ENCODE measurements around the gene P2RX7. TPM values are rescaled to one million over a fixed set of nuclear protein-coding genes. Genes with fewer than 3 reads are reported as not detected.
"Not testable (repeated sequence)": the region's sequence is repeated elsewhere in the genome, so short reads cannot be mapped to it uniquely, and the experiment has no call there.

Gene P2RX7
- polyA plus RNA-seq, 3 donors, result 12.3 to 66.3 (median 20.5) TPM

- Mint-ChIP-seq H3K27ac (peak overlapping the region in 5 of 7 donors; percentile 3 to 88 (median 35)), H3K36me3 (peaks cover 78 to 83% of the 10 kb centered on the region in 2 donors), H3K27me3 (ENCODE audit: low read depth in 3 of 3) (peaks cover 0 to 3% (median 0%) of the 10 kb centered on the region in 3 donors), H3K4me3 (no peak overlapping the region), H3K9me3 (peaks cover 6 to 16% (median 10%) of the 10 kb centered on the region in 7 donors), H3K4me1 (peaks cover 20% of the 10 kb centered on the region)
- H3K27ac ChIP-seq (ENCODE audit: low read depth in 1 of 2, low read length in 2 of 2), result peak overlapping the region in 1 of 2 donors; percentile 82
- peaks cover 66 to 88% of the 10 kb centered on the region in 2 donors for H3K36me3 ChIP-seq (replicated peaks in 1 of 2; ENCODE audit: control insufficient read depth in 1 of 2, insufficient read depth in 2 of 2, low read length in 2 of 2)
- WGBS (ENCODE audit: insufficient coverage), result 100% methylated on average over 1 of the region's 3 CpGs
- H4K20me1 ChIP-seq (ENCODE audit: insufficient read depth, low read length), result no peaks in the 10 kb centered on the region
- TF ChIP-seq CTCF (IDR thresholded peaks at IDR 0.05), result no peak
- H2AFZ ChIP-seq (ENCODE audit: insufficient read depth, low read depth, low read length, poor library complexity, severe bottlenecking), result no peak overlapping the region
- H3K4me1 ChIP-seq (ENCODE audit: control insufficient read depth in 1 of 2, insufficient read depth in 2 of 2, low read length in 2 of 2), result peaks cover 15 to 19% of the 10 kb centered on the region in 2 donors
- no peaks in the 10 kb centered on the region for H3K79me2 ChIP-seq (ENCODE audit: insufficient read depth, low read length)
- no peak overlapping the region for H3K4me3 ChIP-seq (replicated peaks in 1 of 3; ENCODE audit: low read depth in 2 of 3, low read length in 3 of 3)
- DNase-seq, result no peak
- H3K4me2 ChIP-seq (replicated peaks; ENCODE audit: extremely low read depth, low read length, poor library complexity, severe bottlenecking), result no peak overlapping the region
- intact Hi-C loops (cut with micrococcal nuclease), result loop anchor here in 1 of 2 donors (5.0 kb wide), 1 partner anchor 46 kb away; no protein-coding TSS in a partner anchor
- peaks cover 5 to 7% of the 10 kb centered on the region in 2 donors for H3K9me3 ChIP-seq (replicated peaks in 1 of 2; ENCODE audit: control insufficient read depth in 1 of 2, insufficient read depth in 1 of 2, low read length in 2 of 2)
- H3K9ac ChIP-seq (ENCODE audit: insufficient read depth, low read length, poor library complexity, severe bottlenecking), result no peak overlapping the region
- H3K27me3 ChIP-seq (ENCODE audit: control insufficient read depth in 2 of 2, insufficient read depth in 2 of 2, low read length in 2 of 2), result no peaks in the 10 kb centered on the region
These were observed 25.4 kb downstream of the P2RX7 start for GRCh38 chr12:121158085-121158484.

DNA sequence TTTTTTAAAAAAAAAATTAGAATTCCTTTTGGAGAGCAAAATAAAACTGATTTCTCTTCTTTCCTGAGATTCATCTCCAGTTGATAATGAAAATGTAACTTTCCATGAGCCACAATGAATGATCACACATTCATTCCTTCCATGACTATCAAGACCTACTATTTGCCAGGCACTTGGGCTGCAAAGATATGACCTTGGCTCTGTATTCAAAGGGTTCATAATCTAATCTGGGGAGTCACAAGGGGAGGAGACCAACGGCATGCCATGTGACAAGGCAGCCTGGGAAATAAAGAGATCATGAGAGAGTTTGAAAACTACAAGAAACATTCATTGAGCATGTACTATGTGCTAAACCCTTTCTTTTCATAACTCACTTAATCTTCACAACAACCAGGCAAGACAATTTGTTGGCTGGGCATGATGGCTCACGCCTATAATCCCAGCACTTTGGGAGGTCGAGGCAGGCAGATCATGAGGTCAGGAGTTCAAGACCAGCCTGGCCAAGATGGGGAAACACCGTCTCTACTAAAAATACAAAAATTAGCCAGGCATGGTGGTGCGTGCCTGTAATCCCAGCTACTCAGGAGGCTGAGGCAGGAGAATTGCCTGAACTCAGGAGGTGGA is 26.2 kb downstream of the P2RX7 start:
- Mint-ChIP-seq H3K36me3 (peaks cover 83 to 91% of the 10 kb centered on the region in 2 donors), H3K4me1 (peaks cover 20% of the 10 kb centered on the region), H3K9me3 (peaks cover 6 to 16% (median 10%) of the 10 kb centered on the region in 7 donors), H3K27ac (peak overlapping the region; percentile 22 to 99 (median 94))
- not testable (repeated sequence) for H3K9ac ChIP-seq (ENCODE audit: insufficient read depth, low read length, poor library complexity, severe bottlenecking); H2AFZ ChIP-seq (ENCODE audit: insufficient read depth, low read depth, low read length, poor library complexity, severe bottlenecking); H3K4me2 ChIP-seq (replicated peaks; ENCODE audit: extremely low read depth, low read length, poor library complexity, severe bottlenecking); H3K4me3 Mint-ChIP-seq; DNase-seq; H3K27me3 ChIP-seq (ENCODE audit: control insufficient read depth in 2 of 2, insufficient read depth in 2 of 2, low read length in 2 of 2); H3K9me3 ChIP-seq (replicated peaks in 1 of 2; ENCODE audit: control insufficient read depth in 1 of 2, insufficient read depth in 1 of 2, low read length in 2 of 2); H4K20me1 ChIP-seq (ENCODE audit: insufficient read depth, low read length); H3K27me3 Mint-ChIP-seq (ENCODE audit: low read depth in 3 of 3); H3K79me2 ChIP-seq (ENCODE audit: insufficient read depth, low read length); H3K4me3 ChIP-seq (replicated peaks in 1 of 3; ENCODE audit: low read depth in 2 of 3, low read length in 3 of 3)
- Histone ChIP-seq H3K4me1 (ENCODE audit: control insufficient read depth in 1 of 2, insufficient read depth in 2 of 2, low read length in 2 of 2) (peaks cover 15 to 19% of the 10 kb centered on the region in 2 donors), H3K36me3 (replicated peaks in 1 of 2; ENCODE audit: control insufficient read depth in 1 of 2, insufficient read depth in 2 of 2, low read length in 2 of 2) (peaks cover 73 to 88% of the 10 kb centered on the region in 2 donors), H3K27ac (ENCODE audit: low read depth in 1 of 2, low read length in 2 of 2) (peak overlapping the region; percentile 74 to 82)
- 100% methylated on average over 1 of the region's 5 CpGs for WGBS (ENCODE audit: insufficient coverage)
- intact Hi-C loops (cut with micrococcal nuclease), result loop anchor here in 1 of 2 donors (5.0 kb wide), 1 partner anchor 47 kb away; no protein-coding TSS in a partner anchor
